HepG2 (cell line): Measurements from ENCODE around the gene VDAC2. TPM values are rescaled to one million over a fixed set of nuclear protein-coding genes. Genes with fewer than 3 reads are reported as not detected.
A peak's percentile ranks its signal among the peaks of the same experiment; 100 is the strongest.

ENCODE experiments used
- ADNP ChIP-seq: sonication (generic); formaldehyde crosslinking; IDR thresholded peaks from 2 replicates; pipeline ENCODE4 v1.4.0; 2020; ENCODE audit warnings: missing genetic modification reagents
- CEBPG ChIP-seq: IDR thresholded peaks from 2 replicates; pipeline ENCODE4 v1.6.1; 2016
- CREB1 ChIP-seq, 2 experiments: fragments of 450-650 bp in 1 of 2; IDR thresholded peaks; 2 replicates each; pipeline ENCODE4 v1.6.1; 2016 to 2017; ENCODE audit warnings: control low read depth in 1 of 2, mild to moderate bottlenecking in 1 of 2, missing compliant biosample characterization in 1 of 2, missing genetic modification characterization in 1 of 2
- CTCF ChIP-seq: sonication (generic); formaldehyde crosslinking; IDR thresholded peaks from 2 replicates; pipeline ENCODE4 v1.5.0; 2020; ENCODE audit warnings: mild to moderate bottlenecking, missing genetic modification reagents, moderate library complexity
- GPN1 ChIP-seq: sonication (generic); formaldehyde crosslinking; IDR thresholded peaks from 2 replicates; pipeline ENCODE4 v1.5.1; 2020; ENCODE audit warnings: missing genetic modification reagents, borderline replicate concordance
- KDM1A ChIP-seq: IDR thresholded peaks from 2 replicates; pipeline ENCODE4 v1.6.1; 2016; ENCODE audit warnings: missing compliant biosample characterization
- MEF2D ChIP-seq: sonication (generic); formaldehyde crosslinking; IDR thresholded peaks from 2 replicates; pipeline ENCODE4 v1.5.1; 2020; ENCODE audit warnings: mild to moderate bottlenecking, missing genetic modification reagents
- MTA3 ChIP-seq: sonication (generic); formaldehyde crosslinking; IDR thresholded peaks from 2 replicates; pipeline ENCODE4 v1.4.0; 2020; ENCODE audit warnings: missing genetic modification reagents
- PATZ1 ChIP-seq: sonication (generic); formaldehyde crosslinking; IDR thresholded peaks from 2 replicates; pipeline ENCODE4 v1.4.0; 2020; ENCODE audit warnings: missing genetic modification reagents
- POLR2G ChIP-seq: fragments of 200-400 bp; formaldehyde crosslinking; IDR thresholded peaks from 2 replicates; pipeline ENCODE4 v1.6.1; 2018; ENCODE audit warnings: mild to moderate bottlenecking, low read depth, low read length, moderate library complexity
- RAD51 ChIP-seq: fragments of 450-650 bp; IDR thresholded peaks from 2 replicates; pipeline ENCODE4 v1.6.1; 2016; ENCODE audit warnings: borderline replicate concordance
- SOX6 ChIP-seq, 2 experiments: fragments of 450-650 bp in 1 of 2; sonication (generic) in 1 of 2; formaldehyde crosslinking in 1 of 2; IDR thresholded peaks; 2 replicates each; pipeline versions ENCODE4 v1.4.0 to v1.6.1; 2017 to 2020; ENCODE audit warnings: antibody characterized with exemption in 1 of 2, mild to moderate bottlenecking in 1 of 2, missing genetic modification reagents in 1 of 2
- TFAP4 ChIP-seq: sonication (generic); IDR thresholded peaks from 2 replicates; pipeline ENCODE4 v1.6.1; 2016; ENCODE audit warnings: low read depth, borderline replicate concordance
- TFE3 ChIP-seq: IDR thresholded peaks from 2 replicates; pipeline ENCODE4 v1.6.1; 2016
- ZFP36 ChIP-seq: fragments of 150-350 bp; IDR thresholded peaks from 2 replicates; pipeline ENCODE4 v1.6.1; 2018; ENCODE audit warnings: borderline replicate concordance, low read length, low read depth; ENCODE audit not compliant: partially characterized antibody
- ZKSCAN5 ChIP-seq: sonication (generic); formaldehyde crosslinking; IDR thresholded peaks from 2 replicates; pipeline ENCODE4 v1.5.1; 2020; ENCODE audit warnings: mild to moderate bottlenecking, missing genetic modification reagents
- ZNF552 ChIP-seq: sonication (generic); formaldehyde crosslinking; IDR thresholded peaks from 2 replicates; pipeline ENCODE4 v1.9.0; 2022; ENCODE audit warnings: missing genetic modification reagents, mild to moderate bottlenecking, borderline replicate concordance
- polyA plus RNA-seq, 8 experiments: library from polyadenylated mRNA; depleted of rRNA in 3 of 8; stranded (reverse) in 7 of 8; unstranded in 1 of 8; fragments of >200 nt; fragmentation: Illumina TruSeq in 4 of 8; extraction: Trizol in 4 of 8; gene quantifications; 2 replicates each; pipeline versions ENCODE4 v1.2.1 to v1.2.3, GENCODE V29; 2011 to 2016; ENCODE audit warnings: low read depth in 4 of 8, missing spikeins in 1 of 8, mixed read lengths in 1 of 8; ENCODE audit not compliant: insufficient read depth in 1 of 8
- total RNA-seq, 5 experiments: library from RNA; depleted of rRNA; stranded (reverse); fragments of >200 nt; fragmentation: Illumina TruSeq; extraction: Trizol; gene quantifications; 2 replicates each; pipeline ENCODE4 v1.2.3, GENCODE V29; 2016; ENCODE audit warnings: low read depth in 1 of 5

VDAC2 gene
- total and polyA plus RNA-seq, 2 of the 13 experiments (the other 11 are each of a cell fraction or from before 2014, with no cell fraction given) = 67.9 to 222 TPM

GRCh38 chr10:75261813-75262705 is 51.5 kb downstream of the VDAC2 start (continued):
- TF ChIP-seq TFE3 (CRISPR knock-in tag) (no peak), POLR2G (no peak), SOX6 (IDR thresholded peaks at IDR 0.05) (no peak), SOX6 (CRISPR knock-in tag; IDR thresholded peaks at IDR 0.05) (peak; percentile 44), CEBPG (CRISPR knock-in tag) (no peak), GPN1 (no peak), ADNP (CRISPR knock-in tag) (peak; percentile 23; the same call in 1 of the 2 replicates), RAD51 (no peak), ZNF552 (CRISPR knock-in tag) (no peak), CTCF (peak; percentile 37; the same call in 1 of the 2 replicates), MEF2D (CRISPR knock-in tag) (no peak), ZKSCAN5 (CRISPR knock-in tag) (no peak), ZFP36 (no peak), MTA3 (CRISPR knock-in tag) (no peak), PATZ1 (peak; percentile 91), CREB1 (IDR thresholded peaks at IDR 0.05) (no peak), CREB1 (CRISPR knock-in tag; IDR thresholded peaks at IDR 0.05) (no peak), TFAP4 (peak; percentile 22; the same call in 1 of the 2 replicates), KDM1A (no peak)
